ENCODE measurements around the gene GADD45A.

- no peak for TF ChIP-seq CTCF (IDR thresholded peaks at IDR 0.05)
- TF ChIP-seq, protein P1, sequence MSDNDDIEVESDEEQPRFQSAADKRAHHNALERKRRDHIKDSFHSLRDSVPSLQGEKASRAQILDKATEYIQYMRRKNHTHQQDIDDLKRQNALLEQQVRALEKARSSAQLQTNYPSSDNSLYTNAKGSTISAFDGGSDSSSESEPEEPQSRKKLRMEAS (IDR thresholded peaks at IDR 0.05; ENCODE audit: low read depth) = no peak
- TF ChIP-seq RAD21 (IDR thresholded peaks at IDR 0.05; ENCODE audit: low read length) = no peak
- TF ChIP-seq REST (IDR thresholded peaks at IDR 0.05; ENCODE audit: low read depth, low read length) = no peak
- no peak for TF ChIP-seq RCOR1 (IDR thresholded peaks at IDR 0.05; ENCODE audit: low read length)
- no peak for TF ChIP-seq TAF1 (IDR thresholded peaks at IDR 0.05; ENCODE audit: borderline replicate concordance, low read depth, low read length)
- TF ChIP-seq CHD2 (IDR thresholded peaks at IDR 0.05; ENCODE audit: low read length, partially characterized antibody) = no peak
- no peak for TF ChIP-seq POLR2AphosphoS5 (IDR thresholded peaks at IDR 0.05; ENCODE audit: low read depth, low read length)
- TF ChIP-seq ELF1 (IDR thresholded peaks at IDR 0.05) = no peak
- no peak for TF ChIP-seq FOSL2 (IDR thresholded peaks at IDR 0.05; ENCODE audit: borderline replicate concordance, low read depth)
- TF ChIP-seq, protein P2, sequence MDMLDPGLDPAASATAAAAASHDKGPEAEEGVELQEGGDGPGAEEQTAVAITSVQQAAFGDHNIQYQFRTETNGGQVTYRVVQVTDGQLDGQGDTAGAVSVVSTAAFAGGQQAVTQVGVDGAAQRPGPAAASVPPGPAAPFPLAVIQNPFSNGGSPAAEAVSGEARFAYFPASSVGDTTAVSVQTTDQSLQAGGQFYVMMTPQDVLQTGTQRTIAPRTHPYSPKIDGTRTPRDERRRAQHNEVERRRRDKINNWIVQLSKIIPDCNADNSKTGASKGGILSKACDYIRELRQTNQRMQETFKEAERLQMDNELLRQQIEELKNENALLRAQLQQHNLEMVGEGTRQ (IDR thresholded peaks at IDR 0.05; ENCODE audit: borderline replicate concordance, low read depth, low read length) = no peak
Measured at GRCh38 chr1:67689267-67690017, 4.4 kb downstream of the GADD45A start.

Data from SK-N-SH (cell line).